Kasumi-1 (cell line): Measurements from ENCODE around the gene IGSF9B.

Experiments
- DNase-seq, 2 experiments: peaks; one replicate each; lab custom pipeline; 2025; lab: John Stamatoyannopoulos, UW

Gene IGSF9B

GRCh38 chr11:133983660-133984316 is 27.0 kb upstream of the IGSF9B start:
- DNase-seq = no peak

GRCh38 chr11:133982876-133983275 is 26.1 kb upstream of the IGSF9B start:
- DNase-seq = no peak

GRCh38 chr11:133982151-133982550 is 25.4 kb upstream of the IGSF9B start:
- no peak for DNase-seq

- no peak for DNase-seq
Measured at GRCh38 chr11:133981156-133981555, 24.4 kb upstream of the IGSF9B start.

GRCh38 chr11:133980665-133981064 is 23.9 kb upstream of the IGSF9B start:
- no peak for DNase-seq

- no peak for DNase-seq
Measured at GRCh38 chr11:133978794-133979193, 22.0 kb upstream of the IGSF9B start.

- DNase-seq = no peak
Measured at GRCh38 chr11:133977067-133977677, 20.4 kb upstream of the IGSF9B start.

- DNase-seq = no peak
Measured at GRCh38 chr11:133975488-133975849, 18.7 kb upstream of the IGSF9B start.

- DNase-seq = no peak
Measured at GRCh38 chr11:133974836-133975487, 18.2 kb upstream of the IGSF9B start.

GRCh38 chr11:133971881-133972280 is 15.1 kb upstream of the IGSF9B start:
- DNase-seq = no peak

- no peak for DNase-seq
Measured at GRCh38 chr11:133969112-133969511, 12.3 kb upstream of the IGSF9B start.

- no peak for DNase-seq
Measured at GRCh38 chr11:133968300-133968699, 11.5 kb upstream of the IGSF9B start.

GRCh38 chr11:133967599-133968238 is 11.0 kb upstream of the IGSF9B start:
- DNase-seq = no peak

GRCh38 chr11:133966921-133967598 is 10.3 kb upstream of the IGSF9B start:
- no peak for DNase-seq

GRCh38 chr11:133966172-133966651 is 9.4 kb upstream of the IGSF9B start:
- DNase-seq = no peak

- no peak for DNase-seq
Measured at GRCh38 chr11:133965031-133965601, 8.3 kb upstream of the IGSF9B start.

- no peak for DNase-seq
Measured at GRCh38 chr11:133964356-133964755, 7.6 kb upstream of the IGSF9B start.

GRCh38 chr11:133961890-133962289 is 5.1 kb upstream of the IGSF9B start:
- DNase-seq = no peak

GRCh38 chr11:133957900-133958299 is 1.1 kb upstream of the IGSF9B start:
- no peak for DNase-seq

GRCh38 chr11:133955945-133956421 is 785 bp downstream of the IGSF9B start:
- DNase-seq = no peak

- DNase-seq = no peak
Measured at GRCh38 chr11:133955081-133955891, 1.5 kb downstream of the IGSF9B start.
